GM19452 (cell line): ENCODE results near the gene P3H1.

Experiments
- ATAC-seq: cut with Tn5 transposase; IDR thresholded peaks from one replicate; pipeline ENCODE4 v1.9.1; 2021; ENCODE audit not compliant: unreplicated experiment

The P3H1 gene

GRCh38 chr1:42746436-42747105 is 20.3 kb downstream of the P3H1 start:
- no peak for ATAC-seq

DNA sequence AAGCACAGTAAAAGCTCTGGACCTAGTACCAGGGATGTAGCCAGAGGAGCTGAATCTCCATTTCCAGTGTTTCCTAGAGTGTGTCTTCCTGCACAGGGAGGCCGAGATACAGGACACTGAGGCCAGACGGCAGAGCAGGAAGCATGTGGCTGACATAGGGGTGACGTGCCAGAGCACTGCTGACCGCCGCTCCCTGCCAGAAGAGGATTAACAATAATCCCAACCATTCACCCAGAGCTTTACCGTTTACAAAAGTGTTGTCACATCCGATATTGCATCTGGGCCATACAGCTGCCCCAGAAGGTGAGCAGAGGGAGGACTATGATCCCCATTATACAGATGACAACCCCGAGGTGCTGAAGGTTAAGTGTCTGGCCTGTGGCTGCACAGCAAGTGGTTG is 21.0 kb downstream of the P3H1 start:
- ATAC-seq: no peak

DNA sequence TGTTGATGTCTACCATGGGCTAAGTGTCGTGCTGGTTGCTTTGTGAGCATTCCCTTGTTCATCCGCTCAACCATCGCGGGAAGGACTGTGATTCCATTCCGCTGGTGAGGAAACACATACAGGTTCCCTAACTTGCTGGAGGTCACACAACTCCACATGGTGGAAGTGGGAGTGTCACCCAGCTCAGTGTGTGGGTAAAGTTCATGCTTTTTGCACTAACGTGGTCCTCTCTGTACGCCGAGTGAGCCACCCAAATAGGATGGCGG is 22.7 kb downstream of the P3H1 start:
- no peak for ATAC-seq

DNA sequence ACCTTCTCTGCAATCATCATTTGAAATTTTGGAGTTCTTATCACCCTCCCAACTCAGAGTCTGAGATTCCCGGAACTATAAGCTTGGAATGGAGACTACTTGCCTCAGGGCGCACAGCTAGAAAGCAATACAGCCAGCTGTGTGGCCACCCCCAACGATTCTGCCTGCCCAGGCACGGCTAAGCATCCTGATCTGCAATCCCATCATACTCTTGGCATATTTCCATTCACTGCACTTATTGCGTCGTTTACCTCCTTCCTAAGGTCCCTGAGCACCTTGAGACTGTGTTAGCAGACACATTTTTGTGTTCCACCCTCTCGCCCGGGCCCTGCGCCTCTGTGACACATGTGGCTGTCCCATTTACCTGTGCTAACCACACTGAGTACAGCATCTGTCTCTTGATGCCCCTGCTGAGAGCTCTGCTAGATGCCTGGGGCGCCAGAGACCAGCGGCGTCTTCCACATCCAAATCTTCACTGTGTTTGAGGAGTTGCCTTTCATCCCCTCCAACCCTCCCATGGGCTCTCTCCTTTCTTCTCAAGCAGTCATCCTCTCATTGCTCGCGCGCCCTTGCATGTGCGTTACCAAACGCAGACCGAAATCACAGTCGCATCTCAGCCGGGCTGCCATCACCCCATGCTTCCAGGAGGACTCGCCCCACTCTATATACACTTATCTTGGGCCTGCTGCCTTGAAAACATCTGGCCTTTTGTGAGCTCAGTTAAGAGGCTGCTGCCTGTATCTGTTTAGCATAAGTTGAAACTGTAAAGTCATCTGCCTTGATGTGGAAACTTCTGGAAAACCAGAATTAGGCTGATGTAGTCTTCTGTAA is 23.3 kb downstream of the P3H1 start:
- ATAC-seq: no peak

DNA sequence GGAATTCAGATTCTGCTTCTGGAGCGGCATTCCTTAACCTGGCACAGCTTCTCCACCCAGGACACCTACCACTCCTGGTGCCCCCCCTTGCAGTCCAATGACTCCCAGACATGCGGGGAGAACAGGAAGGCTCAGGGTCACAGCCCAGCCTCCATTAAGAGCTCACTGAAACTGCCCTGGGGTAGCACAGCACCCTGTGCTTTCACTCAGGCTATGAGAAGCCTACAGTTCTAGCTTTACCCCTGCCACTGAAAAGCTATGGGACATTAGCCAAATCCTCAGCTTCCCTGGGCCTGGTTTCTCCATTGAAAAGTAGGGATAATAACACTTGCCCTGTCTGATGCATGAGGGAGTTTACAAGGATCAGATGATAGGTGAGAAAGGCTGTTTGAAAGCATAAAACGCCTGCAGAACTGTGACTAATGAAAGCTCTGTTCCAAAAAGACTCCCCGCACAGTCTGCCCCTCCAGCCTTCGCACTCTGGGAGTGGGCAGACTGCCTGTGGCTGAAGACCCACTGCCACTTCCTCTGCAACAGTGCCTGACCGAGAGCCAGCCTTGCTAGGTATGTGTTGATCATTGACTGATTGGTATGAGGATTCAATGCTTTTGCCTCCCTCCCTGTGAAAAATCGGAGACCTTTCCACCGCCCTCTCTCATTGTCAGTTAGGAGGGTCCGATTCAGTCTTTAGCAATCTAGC is 24.1 kb downstream of the P3H1 start:
- ATAC-seq: no peak

- no peak for ATAC-seq
These were observed 24.7 kb downstream of the P3H1 start for GRCh38 chr1:42742141-42742540.

DNA sequence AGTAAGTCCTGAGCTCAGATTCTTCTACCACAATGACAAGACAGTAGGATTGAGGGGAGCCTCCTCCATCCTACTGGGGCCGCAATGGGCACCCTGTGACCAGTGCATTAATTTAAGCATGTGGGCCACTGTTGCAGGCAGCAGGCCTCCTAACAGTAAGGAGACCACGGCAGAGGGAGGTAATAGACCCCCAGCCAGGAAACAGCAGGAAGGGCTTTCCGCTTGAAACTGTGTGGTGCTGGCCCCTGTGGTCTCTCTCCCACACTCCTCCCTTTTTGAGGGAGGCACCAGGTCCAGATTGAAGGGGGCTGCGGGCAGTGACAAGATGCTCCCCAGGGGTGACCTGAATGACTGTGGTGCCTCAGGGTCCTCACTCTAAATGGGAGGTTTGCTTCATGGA is 25.1 kb downstream of the P3H1 start:
- ATAC-seq: no peak

GRCh38 chr1:42740851-42741580 is 25.8 kb downstream of the P3H1 start:
- no peak for ATAC-seq

DNA sequence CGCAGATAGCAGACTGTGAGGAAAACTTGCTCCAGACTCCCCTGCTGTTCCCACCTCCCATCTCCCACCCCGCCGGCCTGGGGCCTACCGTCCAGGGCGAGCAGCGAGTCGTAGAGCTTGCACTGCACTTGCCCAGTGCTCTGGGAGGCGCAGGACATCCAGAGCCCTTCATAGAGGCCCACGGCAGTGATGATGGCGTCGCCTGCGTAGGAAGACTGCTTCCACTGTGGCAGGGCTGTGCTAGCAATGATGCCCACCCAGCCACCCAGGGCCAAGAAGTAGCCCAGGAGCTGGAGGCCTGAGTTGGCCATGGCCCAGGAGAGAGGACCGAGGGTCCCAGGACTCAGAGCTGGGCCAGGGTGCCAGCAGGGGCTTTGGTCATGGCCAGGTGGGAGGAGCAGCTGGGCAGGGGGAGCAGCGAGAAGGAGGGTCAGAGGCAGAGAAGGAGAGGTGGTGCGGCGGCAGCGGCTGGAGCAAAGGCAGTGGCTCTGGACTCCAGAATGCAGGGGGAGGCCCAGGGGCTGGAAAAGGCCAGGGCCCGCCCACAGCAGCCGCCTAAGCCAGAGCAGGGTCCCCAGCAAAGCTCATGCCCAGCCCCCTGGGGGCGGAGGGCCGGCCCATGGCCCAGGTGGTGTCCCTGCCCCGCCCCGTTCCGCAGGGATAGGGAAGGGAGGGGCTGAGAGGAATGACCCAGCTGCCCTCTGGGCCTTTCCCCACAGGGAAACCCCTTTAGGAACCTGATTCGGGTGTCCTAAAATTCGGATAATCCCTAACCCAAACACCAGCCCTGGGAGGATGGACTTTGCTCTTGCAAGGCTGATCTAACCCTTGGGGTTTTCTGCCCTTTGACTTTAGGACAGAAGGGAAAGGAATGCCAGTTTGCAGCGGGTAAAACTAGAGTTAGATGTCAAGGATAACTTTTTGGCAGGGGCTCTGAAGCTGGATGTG is 26.8 kb downstream of the P3H1 start, which contains the start of gene CLDN19:
CLDN19 (minus strand) TSS at position 484 of the 948 bp plus-strand sequence; CDS start at position 311, 173 bp downstream.
- ATAC-seq: no peak

DNA sequence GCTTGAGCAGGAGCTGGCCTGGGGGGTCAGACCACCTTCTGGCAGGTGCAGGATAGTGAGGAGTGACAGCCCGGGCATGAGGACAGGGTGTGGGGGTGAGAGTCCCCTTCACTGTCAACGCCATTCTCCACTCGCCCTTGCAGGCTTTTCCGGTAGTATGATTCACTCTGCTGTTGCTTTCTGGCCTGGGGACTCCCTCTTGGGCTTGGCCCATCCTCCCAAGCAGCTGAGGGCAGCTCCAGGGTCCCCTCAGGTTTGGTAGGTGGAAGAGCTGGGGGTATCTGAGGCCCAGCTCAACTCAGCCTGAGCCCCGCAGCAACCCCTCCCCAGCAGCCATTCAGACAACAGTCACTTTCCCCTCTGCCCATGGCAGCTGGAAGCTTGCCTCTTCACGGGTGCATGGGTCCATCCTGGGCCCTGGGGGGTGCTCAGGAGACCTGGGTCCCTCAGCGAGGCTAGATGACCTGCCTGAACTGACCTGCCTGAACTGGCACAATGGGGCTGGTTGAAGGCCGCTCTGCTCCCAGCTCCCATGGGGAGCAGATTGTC is 28.1 kb downstream of the P3H1 start:
- no peak for ATAC-seq

DNA sequence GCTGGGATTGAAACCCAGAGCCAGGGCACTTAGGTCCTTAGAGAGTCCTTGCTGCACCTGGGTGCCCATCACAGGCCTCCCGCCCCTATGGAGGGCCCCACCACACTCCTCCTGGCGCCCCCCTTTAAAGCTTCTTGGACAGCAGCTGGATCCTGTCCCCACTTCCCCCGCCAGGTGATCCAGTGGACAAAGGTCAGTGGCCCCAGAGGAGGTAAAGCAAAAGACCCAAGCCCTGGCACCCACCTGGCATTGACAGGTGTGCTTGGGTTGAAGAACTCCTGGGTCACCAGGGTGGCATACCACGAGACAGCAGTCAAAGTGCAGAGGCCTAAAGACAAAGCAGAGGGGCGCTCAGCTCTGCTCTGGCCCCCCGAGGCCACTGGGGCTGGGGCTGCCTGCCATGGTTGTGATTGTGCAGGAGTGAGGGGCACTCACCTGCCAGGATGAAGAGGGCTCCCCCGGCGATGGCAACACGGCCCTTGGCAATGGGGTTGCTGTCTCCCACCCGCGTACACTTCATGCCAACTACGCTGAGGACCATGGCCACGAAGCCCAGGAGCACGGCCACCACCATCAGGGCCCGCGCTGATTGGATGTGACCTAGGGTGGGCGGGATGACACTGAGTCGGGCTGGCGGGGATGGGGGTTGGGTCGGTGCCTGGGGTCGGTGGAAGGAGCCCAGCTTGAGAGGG is 28.7 kb downstream of the P3H1 start:
- ATAC-seq: no peak

- ATAC-seq: no peak
These were observed 29.6 kb downstream of the P3H1 start for GRCh38 chr1:42737257-42737656.

DNA sequence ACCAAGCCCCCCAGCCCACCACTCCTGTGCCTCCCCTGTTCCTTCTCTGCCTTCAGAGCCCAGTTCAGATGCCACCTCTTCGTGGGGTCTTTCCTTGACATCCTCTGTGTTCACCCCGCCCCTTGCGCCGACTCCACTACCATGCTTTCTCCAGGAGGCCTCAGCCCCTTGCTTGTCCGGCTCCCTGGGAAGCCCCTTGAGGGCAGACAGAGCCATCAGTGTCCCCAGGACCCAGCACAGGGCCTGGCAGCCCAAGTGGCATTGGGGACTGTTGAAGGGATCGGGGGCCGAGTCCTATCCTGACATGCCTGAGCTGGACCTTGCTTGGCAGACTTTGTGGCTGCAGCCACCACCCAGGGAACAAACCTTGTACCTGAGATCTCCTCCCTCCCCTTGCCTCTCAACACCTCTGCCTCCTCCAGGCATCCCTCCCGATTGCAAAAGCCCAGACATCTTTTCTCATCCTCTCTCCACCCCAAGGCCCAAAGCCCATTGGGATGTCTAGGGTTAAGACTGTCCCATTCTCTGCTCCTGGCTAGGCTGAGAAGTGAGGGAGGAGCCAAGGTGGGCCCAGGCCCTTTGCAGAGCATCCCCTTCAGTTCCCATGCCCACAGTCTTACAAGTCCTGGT is 30.1 kb downstream of the P3H1 start:
- ATAC-seq: no peak

- no peak for ATAC-seq
These were observed 30.7 kb downstream of the P3H1 start for GRCh38 chr1:42736152-42736551.

GRCh38 chr1:42735477-42736105 is 31.2 kb downstream of the P3H1 start:
- no peak for ATAC-seq

DNA sequence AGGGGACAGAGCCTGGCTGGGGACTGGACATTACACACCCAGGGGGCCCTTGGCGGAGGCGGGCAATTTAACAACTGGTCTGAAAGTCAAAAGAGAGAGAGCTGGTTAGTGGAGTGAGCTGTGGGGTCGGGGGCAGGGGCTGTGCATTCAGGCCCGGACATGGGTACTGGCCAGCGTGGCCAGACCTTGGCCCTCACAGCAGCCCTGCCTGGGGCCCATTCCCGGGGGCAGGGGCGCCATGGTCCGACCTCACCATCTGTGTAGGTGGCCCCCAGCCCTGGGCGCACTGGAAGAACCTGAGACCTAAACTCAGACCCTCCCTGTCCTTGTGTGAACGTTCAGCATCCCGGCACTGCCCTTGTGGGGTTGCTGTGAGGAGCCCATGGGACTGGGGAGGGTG is 31.8 kb downstream of the P3H1 start:
- no peak for ATAC-seq

DNA sequence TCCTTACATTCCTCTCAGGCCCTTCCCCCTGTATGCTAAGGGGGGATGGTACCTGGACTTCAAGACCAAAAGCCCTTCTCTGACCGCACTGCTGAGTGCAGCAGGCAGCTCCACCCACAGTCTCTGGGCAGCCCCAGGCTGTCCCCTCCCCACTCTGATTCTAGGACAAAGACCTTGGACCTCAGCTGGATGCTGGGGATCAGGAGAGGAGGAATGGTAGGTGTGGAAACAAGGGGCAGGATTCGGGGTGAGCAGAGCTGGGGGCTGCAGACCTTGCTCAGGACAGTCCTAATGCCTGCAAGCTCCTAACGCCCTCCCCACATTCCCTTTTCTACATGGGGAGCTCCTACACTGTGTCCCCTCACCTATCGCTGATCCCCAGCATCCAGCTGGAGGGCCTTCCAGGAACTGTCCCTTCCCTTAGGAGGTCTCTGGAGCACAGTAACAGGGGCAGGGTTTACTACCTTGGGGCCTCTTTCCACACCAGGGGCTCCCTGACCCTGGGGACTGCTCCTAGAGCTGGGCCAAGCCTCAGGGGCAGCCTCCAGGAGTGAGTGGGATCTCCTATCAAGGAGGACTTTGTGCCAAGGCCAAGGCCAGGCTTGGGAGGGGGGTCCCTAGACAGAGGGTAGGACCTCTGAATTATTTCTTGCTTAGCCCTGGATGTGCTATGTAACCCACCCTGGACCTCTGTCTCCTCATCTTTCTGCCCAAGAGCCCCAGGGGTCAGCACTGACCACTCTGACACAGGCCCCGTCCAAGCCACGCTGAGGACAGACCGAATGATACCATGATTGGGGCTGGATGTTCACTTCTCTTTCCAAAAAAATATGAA is 32.4 kb downstream of the P3H1 start:
- no peak for ATAC-seq
